Esophagus muscularis mucosa (tissue), 4 donors: ENCODE results near the gene RPS6KL1. TPM values are rescaled to one million over a fixed set of nuclear protein-coding genes. Genes with fewer than 3 reads are reported as not detected.
A peak's percentile ranks its signal among the peaks of the same experiment; 100 is the strongest.

ENCODE experiments used
- DNase-seq: peaks from one replicate; pipeline ENCODE4 v3.0.0-alpha.2; 2017; ENCODE audit errors: extremely low spot score
- H3K27ac ChIP-seq, 4 donors: fragments of 200-600 bp; sonication (generic); replicated peaks in 1 of 4; 1 replicate in 3 of 4; 2 replicates in 1 of 4; pipeline ENCODE4 v1.5.1; 2016 to 2019; ENCODE audit warnings: mild to moderate bottlenecking in 1 of 4
- H3K27me3 ChIP-seq, 4 donors: fragments of 200-600 bp; sonication (generic); one replicate each; pipeline versions ENCODE4 v1.5.1 to v1.6.0; 2016 to 2019
- H3K36me3 ChIP-seq, 4 donors: fragments of 200-600 bp; sonication (generic); one replicate each; pipeline ENCODE4 v1.5.1; 2016 to 2019
- H3K4me1 ChIP-seq, 4 donors: fragments of 200-600 bp; sonication (generic); one replicate each; pipeline ENCODE4 v1.5.1; 2016 to 2019
- H3K4me3 ChIP-seq, 4 donors: fragments of 200-600 bp; sonication (generic); 1 replicate in 2 of 4; 2 replicates in 2 of 4; pipeline ENCODE4 v1.5.1; 2016 to 2019; ENCODE audit warnings: mild to moderate bottlenecking in 4 of 4, moderate library complexity in 1 of 4
- H3K9me3 ChIP-seq, 4 donors: fragments of 200-600 bp; sonication (generic); 1 replicate in 3 of 4; 2 replicates in 1 of 4; pipeline ENCODE4 v1.5.1; 2016 to 2019
- EP300 ChIP-seq: sonication (generic); formaldehyde crosslinking; IDR thresholded peaks from one replicate; pipeline ENCODE4 v1.6.1; 2017; ENCODE audit warnings: antibody characterized with exemption
- POLR2A ChIP-seq: fragments of 450-650 bp; IDR thresholded peaks from one replicate; pipeline ENCODE4 v1.6.1; 2017; ENCODE audit warnings: antibody characterized with exemption, moderate library complexity, mild to moderate bottlenecking, low read depth
- POLR2AphosphoS5 ChIP-seq, 2 donors: sonication (generic); formaldehyde crosslinking; IDR thresholded peaks; one replicate each; pipeline ENCODE4 v1.6.1; 2017; ENCODE audit warnings: antibody characterized with exemption in 2 of 2
- WGBS: methylation state at CpG from one replicate; pipeline ENCODE4 v1.1.5; 2018; 5-methylcytosine and 5-hydroxymethylcytosine counted together
- intact Hi-C: fragments of 100-400 bp; cut with DNase I; formaldehyde crosslinking; loops from one replicate; pipeline ENCODE4 v1.15.1; 2023
- total RNA-seq, 4 donors: library from RNA; depleted of rRNA; stranded (reverse); fragments of >200 nt; gene quantifications; one replicate each; pipeline versions ENCODE4 v1.1.0 to v1.2.1, GENCODE V29; 2016
- TF ChIP-seq, protein P1 (sequence below), 3 experiments: fragments of 200-600 bp in 2 of 3; fragments of 450-650 bp in 1 of 3; sonication (generic) in 2 of 3; IDR thresholded peaks; one replicate each; pipeline ENCODE4 v1.5.1; 2017 to 2019; ENCODE audit warnings: antibody characterized with exemption in 3 of 3, mild to moderate bottlenecking in 2 of 3, moderate library complexity in 1 of 3

Gene RPS6KL1
- total RNA-seq, 4 donors from 2014 or later = 5.3 to 9.7 (median 7.7) TPM

DNA sequence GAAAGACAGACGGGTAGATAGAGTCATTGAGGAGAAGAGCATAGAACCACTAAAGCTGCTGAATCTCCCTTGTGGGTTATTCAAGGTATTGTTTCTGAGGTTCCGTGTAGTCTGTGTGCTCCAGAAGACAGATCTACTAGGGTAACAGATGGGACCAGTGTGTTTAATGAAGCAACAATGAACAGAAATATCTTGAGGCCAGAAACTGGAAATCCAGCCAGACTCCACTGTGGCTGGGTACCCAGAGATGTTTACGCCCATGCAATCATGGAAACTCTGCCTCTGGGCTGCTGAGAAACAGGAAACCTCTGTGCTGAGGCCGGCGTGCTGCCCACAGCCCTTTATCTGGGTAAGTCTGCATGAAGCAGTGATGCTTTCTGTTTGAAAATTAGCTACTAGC, 55.4 kb downstream of the RPS6KL1 start:
- Histone ChIP-seq H3K36me3 (no peaks in the 10 kb centered on the region), H3K4me1 (no peaks in the 10 kb centered on the region), H3K27ac (no peak overlapping the region), H3K27me3 (no peaks in the 10 kb centered on the region), H3K4me3 (no peak overlapping the region), H3K9me3 (no peaks in the 10 kb centered on the region)
- DNase-seq = no peak
- 47% methylated on average over 5 of the region's 5 CpGs for WGBS
- intact Hi-C loops = no loop called here
- TF ChIP-seq EP300 (no peak), POLR2AphosphoS5 (IDR thresholded peaks at IDR 0.05) (peak in 1 of 2 donors; percentile 13), POLR2A (no peak)
- TF ChIP-seq, protein P1, sequence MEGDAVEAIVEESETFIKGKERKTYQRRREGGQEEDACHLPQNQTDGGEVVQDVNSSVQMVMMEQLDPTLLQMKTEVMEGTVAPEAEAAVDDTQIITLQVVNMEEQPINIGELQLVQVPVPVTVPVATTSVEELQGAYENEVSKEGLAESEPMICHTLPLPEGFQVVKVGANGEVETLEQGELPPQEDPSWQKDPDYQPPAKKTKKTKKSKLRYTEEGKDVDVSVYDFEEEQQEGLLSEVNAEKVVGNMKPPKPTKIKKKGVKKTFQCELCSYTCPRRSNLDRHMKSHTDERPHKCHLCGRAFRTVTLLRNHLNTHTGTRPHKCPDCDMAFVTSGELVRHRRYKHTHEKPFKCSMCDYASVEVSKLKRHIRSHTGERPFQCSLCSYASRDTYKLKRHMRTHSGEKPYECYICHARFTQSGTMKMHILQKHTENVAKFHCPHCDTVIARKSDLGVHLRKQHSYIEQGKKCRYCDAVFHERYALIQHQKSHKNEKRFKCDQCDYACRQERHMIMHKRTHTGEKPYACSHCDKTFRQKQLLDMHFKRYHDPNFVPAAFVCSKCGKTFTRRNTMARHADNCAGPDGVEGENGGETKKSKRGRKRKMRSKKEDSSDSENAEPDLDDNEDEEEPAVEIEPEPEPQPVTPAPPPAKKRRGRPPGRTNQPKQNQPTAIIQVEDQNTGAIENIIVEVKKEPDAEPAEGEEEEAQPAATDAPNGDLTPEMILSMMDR (IDR thresholded peaks at IDR 0.05) = no peak

GRCh38 chr14:74866708-74867389, 56.2 kb downstream of the RPS6KL1 start:
- no peaks in the 10 kb centered on the region for H3K9me3 ChIP-seq
- no peak overlapping the region for H3K4me3 ChIP-seq
- no peaks in the 10 kb centered on the region for H3K36me3 ChIP-seq
- intact Hi-C loops = no loop called here
- DNase-seq = no peak
- no peak for TF ChIP-seq POLR2A
- no peak for TF ChIP-seq POLR2AphosphoS5 (IDR thresholded peaks at IDR 0.05)
- TF ChIP-seq, protein P1 (IDR thresholded peaks at IDR 0.05) = no peak
- TF ChIP-seq EP300 = no peak
- WGBS = 79% methylated on average over 3 of the region's 3 CpGs
- no peaks in the 10 kb centered on the region for H3K4me1 ChIP-seq
- no peak overlapping the region for H3K27ac ChIP-seq
- no peaks in the 10 kb centered on the region for H3K27me3 ChIP-seq

- 91% methylated on average over 5 of the region's 5 CpGs for WGBS
- H3K4me1 ChIP-seq = peaks cover 0 to 10% (median 10%) of the 10 kb centered on the region in 4 donors
- H3K27ac ChIP-seq = no peak overlapping the region
- H3K27me3 ChIP-seq = no peaks in the 10 kb centered on the region
- no peak overlapping the region for H3K4me3 ChIP-seq
- no peak for TF ChIP-seq POLR2A
- no peak for TF ChIP-seq POLR2AphosphoS5 (IDR thresholded peaks at IDR 0.05)
- TF ChIP-seq, protein P1 (IDR thresholded peaks at IDR 0.05) = no peak
- TF ChIP-seq EP300 = no peak
- no peaks in the 10 kb centered on the region for H3K9me3 ChIP-seq
- intact Hi-C loops = no loop called here
- H3K36me3 ChIP-seq = no peaks in the 10 kb centered on the region
- no peak for DNase-seq
Measured at GRCh38 chr14:74865156-74865555, 57.9 kb downstream of the RPS6KL1 start.

DNA sequence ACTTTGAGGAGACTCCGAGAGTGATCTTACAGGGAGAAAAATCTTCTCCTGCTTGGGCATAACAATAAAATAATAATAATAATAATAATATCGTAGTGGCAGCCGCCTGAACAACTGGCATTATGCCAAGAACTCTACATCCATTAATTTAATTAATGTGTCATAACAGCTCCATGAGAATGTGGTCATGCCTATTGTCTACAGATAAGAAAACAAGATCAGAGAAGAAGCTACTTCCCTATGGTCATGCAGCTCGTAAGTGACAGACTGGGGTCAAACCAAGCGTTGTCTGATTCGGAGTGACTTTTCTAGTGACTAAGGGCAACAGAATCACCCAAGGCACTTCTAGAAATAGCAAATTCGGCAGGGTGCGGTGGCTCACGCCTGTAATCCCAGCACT, 58.9 kb downstream of the RPS6KL1 start:
- H3K9me3 ChIP-seq = no peaks in the 10 kb centered on the region
- H3K4me3 ChIP-seq = no peak overlapping the region
- peaks cover 0 to 10% (median 10%) of the 10 kb centered on the region in 4 donors for H3K4me1 ChIP-seq
- no peak overlapping the region for H3K27ac ChIP-seq
- TF ChIP-seq POLR2A (no peak), EP300 (no peak)
- TF ChIP-seq, protein P1 (IDR thresholded peaks at IDR 0.05) = no peak
- 85% methylated on average over 9 of the region's 9 CpGs for whole genome bisulfite sequencing
- DNase-seq = no peak
- H3K36me3 ChIP-seq = no peaks in the 10 kb centered on the region
- intact Hi-C loops = no loop called here
- H3K27me3 ChIP-seq = no peaks in the 10 kb centered on the region

DNA sequence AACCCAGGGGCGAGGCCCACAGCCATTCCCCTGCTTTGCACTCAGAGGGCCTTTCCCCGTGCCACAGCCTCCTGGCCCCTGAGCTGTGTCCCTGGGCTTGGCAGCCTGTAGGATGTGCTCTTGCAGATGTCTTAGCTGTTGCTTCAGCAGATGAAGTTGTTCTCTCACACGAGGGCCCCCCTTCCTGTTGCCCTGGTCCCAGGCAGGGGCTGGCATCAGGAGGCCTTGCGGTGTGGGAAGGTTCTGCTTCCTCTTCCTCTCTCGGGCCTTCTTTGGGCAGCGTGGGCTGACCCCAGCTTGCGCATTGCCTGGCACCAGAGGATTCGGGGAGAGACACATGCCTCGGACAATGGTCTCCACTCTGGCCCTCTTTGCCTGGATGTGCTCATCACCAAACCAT, 59.8 kb downstream of the RPS6KL1 start:
- peaks cover 0 to 10% (median 10%) of the 10 kb centered on the region in 4 donors for H3K4me1 ChIP-seq
- intact Hi-C loops = no loop called here
- no peak overlapping the region for H3K27ac ChIP-seq
- no peak for TF ChIP-seq POLR2AphosphoS5 (IDR thresholded peaks at IDR 0.05)
- TF ChIP-seq POLR2A = no peak
- no peak for TF ChIP-seq EP300
- TF ChIP-seq, protein P1 (IDR thresholded peaks at IDR 0.05) = no peak
- WGBS = 83% methylated on average over 6 of the region's 9 CpGs
- H3K27me3 ChIP-seq = no peaks in the 10 kb centered on the region
- H3K9me3 ChIP-seq = no peaks in the 10 kb centered on the region
- no peak overlapping the region for H3K4me3 ChIP-seq
- H3K36me3 ChIP-seq = no peaks in the 10 kb centered on the region
- DNase-seq = no peak
